ENCODE measurements around the gene TNFAIP3. TPM values are rescaled to one million over a fixed set of nuclear protein-coding genes. Genes with fewer than 3 reads are reported as not detected.

Gene TNFAIP3
- total RNA-seq, 1 donor from 2014 or later: 16.8 TPM

GRCh38 chr6:137926207-137926731, 59.2 kb downstream of the TNFAIP3 start:
- no peaks in the 10 kb centered on the region for H3K9me3 Mint-ChIP-seq (ENCODE audit: unreplicated experiment)
- Histone ChIP-seq H3K27ac (ENCODE audit: low read depth, low read length) (peak overlapping the region; percentile 37), H3K9me3 (ENCODE audit: insufficient read depth, low read depth, low read length) (no peaks in the 10 kb centered on the region), H4K20me1 (ENCODE audit: insufficient read depth, low read length) (no peaks in the 10 kb centered on the region), H3K4me3 (ENCODE audit: insufficient read depth, low read depth, low read length) (no peak overlapping the region), H2AFZ (ENCODE audit: low read depth, low read length) (peak overlapping the region; percentile 26), H3K27me3 (ENCODE audit: insufficient read depth, low read length) (no peaks in the 10 kb centered on the region), H3K9ac (ENCODE audit: low read length) (peak overlapping the region; percentile 8), H3K79me2 (ENCODE audit: insufficient read depth, low read length) (no peaks in the 10 kb centered on the region), H3K4me1 (ENCODE audit: insufficient read depth, low read length) (peaks cover 28% of the 10 kb centered on the region), H3K4me2 (ENCODE audit: low read length) (peak overlapping the region; percentile 51), H3K36me3 (ENCODE audit: insufficient read depth, low read length) (no peaks in the 10 kb centered on the region)
- H3K27ac Mint-ChIP-seq (ENCODE audit: unreplicated experiment): peak overlapping the region; percentile 86
- no peak for TF ChIP-seq EZH2 (IDR thresholded peaks at IDR 0.05; ENCODE audit: insufficient read depth, low read length)
- TF ChIP-seq CTCF (IDR thresholded peaks at IDR 0.05; ENCODE audit: insufficient read depth, low read depth, low read length): no peak
- peaks cover 43% of the 10 kb centered on the region for H3K4me1 Mint-ChIP-seq (ENCODE audit: low read depth, unreplicated experiment)
- FAIRE-seq (peak; percentile 80), DNase-seq (ENCODE audit: low read depth) (peak; percentile 97)
- no peak overlapping the region for H3K4me3 Mint-ChIP-seq (ENCODE audit: unreplicated experiment)
- no peaks in the 10 kb centered on the region for H3K36me3 Mint-ChIP-seq (ENCODE audit: low read depth, unreplicated experiment)
- no peaks in the 10 kb centered on the region for H3K27me3 Mint-ChIP-seq (ENCODE audit: low read depth, unreplicated experiment)

GRCh38 chr6:137926985-137927384, 59.9 kb downstream of the TNFAIP3 start:
- Histone ChIP-seq H3K36me3 (ENCODE audit: insufficient read depth, low read length) (no peaks in the 10 kb centered on the region), H3K4me1 (ENCODE audit: insufficient read depth, low read length) (peaks cover 28% of the 10 kb centered on the region), H3K79me2 (ENCODE audit: insufficient read depth, low read length) (no peaks in the 10 kb centered on the region), H3K4me3 (ENCODE audit: insufficient read depth, low read depth, low read length) (no peak overlapping the region), H3K9me3 (ENCODE audit: insufficient read depth, low read depth, low read length) (no peaks in the 10 kb centered on the region), H4K20me1 (ENCODE audit: insufficient read depth, low read length) (no peaks in the 10 kb centered on the region), H3K27ac (ENCODE audit: low read depth, low read length) (peak overlapping the region; percentile 38), H3K4me2 (ENCODE audit: low read length) (peak overlapping the region; percentile 70), H3K9ac (ENCODE audit: low read length) (no peak overlapping the region), H3K27me3 (ENCODE audit: insufficient read depth, low read length) (no peaks in the 10 kb centered on the region), H2AFZ (ENCODE audit: low read depth, low read length) (no peak overlapping the region)
- FAIRE-seq: no peak
- no peak for DNase-seq (ENCODE audit: low read depth)
- peak overlapping the region; percentile 90 for H3K27ac Mint-ChIP-seq (ENCODE audit: unreplicated experiment)
- H3K9me3 Mint-ChIP-seq (ENCODE audit: unreplicated experiment): no peaks in the 10 kb centered on the region
- peaks cover 46% of the 10 kb centered on the region for H3K4me1 Mint-ChIP-seq (ENCODE audit: low read depth, unreplicated experiment)
- H3K36me3 Mint-ChIP-seq (ENCODE audit: low read depth, unreplicated experiment): no peaks in the 10 kb centered on the region
- no peaks in the 10 kb centered on the region for H3K27me3 Mint-ChIP-seq (ENCODE audit: low read depth, unreplicated experiment)
- TF ChIP-seq CTCF (IDR thresholded peaks at IDR 0.05; ENCODE audit: insufficient read depth, low read depth, low read length) (no peak), EZH2 (IDR thresholded peaks at IDR 0.05; ENCODE audit: insufficient read depth, low read length) (no peak)
- no peak overlapping the region for H3K4me3 Mint-ChIP-seq (ENCODE audit: unreplicated experiment)

GRCh38 chr6:137927777-137928218, 60.7 kb downstream of the TNFAIP3 start:
- Histone ChIP-seq H3K4me2 (ENCODE audit: low read length) (peak overlapping the region; percentile 70), H3K9me3 (ENCODE audit: insufficient read depth, low read depth, low read length) (no peaks in the 10 kb centered on the region), H3K36me3 (ENCODE audit: insufficient read depth, low read length) (no peaks in the 10 kb centered on the region), H4K20me1 (ENCODE audit: insufficient read depth, low read length) (no peaks in the 10 kb centered on the region), H2AFZ (ENCODE audit: low read depth, low read length) (peak overlapping the region; percentile 68), H3K4me1 (ENCODE audit: insufficient read depth, low read length) (peaks cover 28% of the 10 kb centered on the region), H3K79me2 (ENCODE audit: insufficient read depth, low read length) (no peaks in the 10 kb centered on the region), H3K27ac (ENCODE audit: low read depth, low read length) (peak overlapping the region; percentile 11), H3K9ac (ENCODE audit: low read length) (no peak overlapping the region), H3K4me3 (ENCODE audit: insufficient read depth, low read depth, low read length) (no peak overlapping the region), H3K27me3 (ENCODE audit: insufficient read depth, low read length) (no peaks in the 10 kb centered on the region)
- FAIRE-seq (no peak), DNase-seq (ENCODE audit: low read depth) (peak; percentile 56)
- no peaks in the 10 kb centered on the region for H3K9me3 Mint-ChIP-seq (ENCODE audit: unreplicated experiment)
- no peak for TF ChIP-seq EZH2 (IDR thresholded peaks at IDR 0.05; ENCODE audit: insufficient read depth, low read length)
- TF ChIP-seq CTCF (IDR thresholded peaks at IDR 0.05; ENCODE audit: insufficient read depth, low read depth, low read length): no peak
- no peaks in the 10 kb centered on the region for H3K36me3 Mint-ChIP-seq (ENCODE audit: low read depth, unreplicated experiment)
- H3K4me3 Mint-ChIP-seq (ENCODE audit: unreplicated experiment): peak overlapping the region; percentile 24
- no peaks in the 10 kb centered on the region for H3K27me3 Mint-ChIP-seq (ENCODE audit: low read depth, unreplicated experiment)
- peaks cover 46% of the 10 kb centered on the region for H3K4me1 Mint-ChIP-seq (ENCODE audit: low read depth, unreplicated experiment)
- H3K27ac Mint-ChIP-seq (ENCODE audit: unreplicated experiment): peak overlapping the region; percentile 90

Data from astrocyte (in vitro differentiated cells and primary cell).